ENCODE results near the gene SLX9.
"Not testable (repeated sequence)": the region's sequence is repeated elsewhere in the genome, so short reads cannot be mapped to it uniquely, and the experiment has no call there.

Gene SLX9

DNA sequence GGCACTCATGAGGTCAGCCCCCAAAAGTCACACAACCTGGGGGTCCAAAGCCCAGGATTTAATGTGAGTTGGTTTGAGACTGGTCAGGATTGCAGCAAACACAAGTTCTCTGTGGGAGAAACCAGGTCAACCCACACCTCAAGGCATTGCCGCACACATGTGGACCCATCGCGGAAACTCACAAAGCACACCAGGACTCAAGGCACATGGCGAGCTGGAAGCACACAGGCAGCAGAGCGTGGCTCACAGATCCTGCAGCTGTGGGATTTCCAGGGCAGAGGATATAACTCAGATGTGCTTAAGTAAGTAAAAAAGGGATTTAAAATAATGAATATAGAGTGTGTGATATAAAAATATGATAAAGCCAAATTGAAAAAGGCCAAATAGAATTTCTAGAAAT is 82.9 kb downstream of the SLX9 start:
- DNase-seq: no peak

DNA sequence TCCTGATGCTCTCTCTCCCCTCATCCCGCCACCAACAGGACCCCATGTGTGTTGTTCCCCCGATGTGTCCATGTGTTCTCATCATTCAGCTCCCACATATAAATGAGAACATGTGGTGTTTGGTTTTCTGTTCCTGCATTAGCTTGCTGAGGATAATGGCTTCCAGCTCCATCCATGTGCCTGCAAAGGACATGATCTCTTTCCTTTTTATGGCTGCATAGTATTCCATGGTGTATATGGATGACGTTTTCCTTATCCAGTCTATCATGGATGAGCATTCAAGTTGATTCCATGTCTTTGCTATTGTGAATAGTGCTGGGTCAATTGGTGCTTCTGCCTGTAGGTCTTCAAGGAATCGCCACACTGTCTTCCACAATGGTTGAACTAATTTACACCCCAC is 84.7 kb downstream of the SLX9 start:
- not testable (repeated sequence) for DNase-seq

DNA sequence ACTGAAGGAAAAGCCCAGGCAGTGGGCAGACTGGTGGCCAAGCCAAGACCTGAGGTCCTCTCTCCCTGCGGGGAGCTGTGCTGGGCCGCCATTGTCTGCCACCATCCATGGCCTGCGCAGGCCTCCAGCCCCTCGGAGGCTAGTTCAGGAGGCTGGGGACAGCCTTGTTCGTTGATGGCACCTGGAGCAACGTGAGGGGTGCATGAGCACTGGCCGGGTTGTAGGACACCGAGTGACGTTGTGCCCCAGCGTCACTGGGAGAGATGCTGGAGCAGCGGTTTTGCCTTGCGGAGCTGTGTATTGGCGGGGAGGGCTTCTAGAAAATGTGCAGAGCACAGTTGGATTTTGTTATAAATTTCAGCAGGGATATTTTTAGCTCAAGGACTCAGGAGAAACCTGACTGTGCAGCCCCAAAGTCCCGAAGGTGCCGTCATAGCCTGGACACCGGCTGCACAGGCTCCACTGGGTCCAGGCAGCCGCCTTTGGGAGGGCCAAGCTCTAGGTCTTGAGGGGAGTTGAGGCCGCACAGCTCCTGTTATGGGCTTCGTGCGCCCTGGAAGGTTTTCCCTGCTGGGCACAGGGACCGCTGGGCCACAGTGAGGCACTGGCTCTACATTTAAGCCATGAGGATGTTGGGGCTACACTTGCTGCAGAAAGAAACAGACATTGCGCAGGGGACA is 86.4 kb downstream of the SLX9 start:
- DNase-seq: no peak
